NCI-H1092 treated with DMSO at 0.1 percent for 48 hours (cell line): ENCODE measurements around the gene ROR2.

Experiments used
- DNase-seq: peaks from one replicate; lab custom pipeline; 2025; lab: John Stamatoyannopoulos, UW

The ROR2 gene

DNA sequence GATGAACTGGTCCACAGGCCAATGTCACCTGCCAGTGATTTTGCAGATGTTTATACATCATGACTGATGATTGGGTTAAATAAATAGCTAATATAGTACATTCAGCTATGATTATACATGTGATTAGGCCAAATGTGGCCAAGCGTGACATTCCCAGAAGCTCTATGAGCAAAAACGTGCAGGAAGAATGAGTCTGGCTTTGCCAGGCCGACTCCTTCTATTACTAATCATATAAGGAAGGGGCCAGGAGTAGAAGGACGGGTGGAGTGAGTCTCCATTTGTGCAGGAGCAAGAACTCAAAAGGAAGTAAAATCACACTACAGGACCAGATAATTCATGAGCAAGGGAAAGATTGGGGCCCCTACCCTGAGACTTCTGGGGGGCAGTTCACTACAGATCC is 178.2 kb downstream of the ROR2 start:
- no peak for DNase-seq

DNA sequence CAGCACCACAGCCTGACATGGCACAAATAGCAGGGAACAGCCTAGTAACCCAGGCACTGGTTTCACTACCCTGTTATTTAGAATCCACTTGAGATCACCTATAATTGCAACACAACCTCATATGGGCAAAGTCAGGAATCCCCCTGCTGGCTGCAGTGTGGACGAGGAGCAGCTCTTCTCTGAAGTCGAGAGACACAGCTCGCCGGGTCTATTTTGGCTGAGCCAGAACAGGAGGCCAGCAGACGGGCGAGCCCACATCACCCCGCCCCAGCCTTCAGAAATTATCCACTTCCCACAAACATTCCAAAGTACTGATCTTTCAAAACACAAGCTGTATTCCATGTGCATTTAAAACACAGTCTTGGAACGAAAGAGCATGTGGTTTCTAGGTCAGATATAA is 179.0 kb downstream of the ROR2 start:
- DNase-seq = no peak

DNA sequence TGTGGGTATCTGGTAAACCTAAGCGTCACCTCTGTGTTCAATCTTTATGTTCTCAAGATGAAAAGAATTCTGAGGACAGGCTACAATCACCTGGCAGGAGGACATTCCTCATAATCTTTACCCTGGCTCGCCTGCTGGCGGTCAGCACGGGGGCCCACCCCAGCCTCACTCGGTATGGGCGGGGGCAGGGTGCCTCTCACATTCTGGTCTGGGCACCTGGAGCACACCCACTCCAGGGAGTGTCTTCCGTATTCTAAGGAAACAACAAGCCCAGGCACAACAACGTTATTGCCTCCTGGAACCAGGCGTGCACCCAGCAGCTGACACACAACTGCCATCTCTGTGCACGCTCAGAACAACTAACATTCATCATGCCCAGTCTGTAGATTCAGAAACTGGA is 179.8 kb downstream of the ROR2 start:
- DNase-seq = no peak

GRCh38 chr9:91768977-91769916 is 180.8 kb downstream of the ROR2 start:
- no peak for DNase-seq

DNA sequence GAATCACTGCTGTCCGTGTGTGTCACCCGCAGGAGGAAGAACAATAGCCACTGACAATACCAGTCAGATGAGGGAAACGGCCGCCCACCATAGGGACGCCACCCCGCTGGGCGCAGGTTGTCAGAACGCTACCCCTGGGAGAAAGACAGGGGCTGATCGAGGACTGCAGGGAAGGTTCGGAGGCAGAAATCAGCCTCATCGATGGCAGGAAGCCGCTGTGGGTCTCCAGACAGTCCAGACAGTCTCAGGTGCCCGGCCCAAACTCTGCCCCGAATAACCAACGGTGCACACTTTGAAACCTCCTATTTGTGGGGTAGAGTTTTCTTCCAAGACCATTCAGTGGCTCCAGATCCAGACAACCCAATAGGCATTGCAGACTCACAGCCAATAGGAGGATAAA is 181.5 kb downstream of the ROR2 start:
- DNase-seq = no peak

DNA sequence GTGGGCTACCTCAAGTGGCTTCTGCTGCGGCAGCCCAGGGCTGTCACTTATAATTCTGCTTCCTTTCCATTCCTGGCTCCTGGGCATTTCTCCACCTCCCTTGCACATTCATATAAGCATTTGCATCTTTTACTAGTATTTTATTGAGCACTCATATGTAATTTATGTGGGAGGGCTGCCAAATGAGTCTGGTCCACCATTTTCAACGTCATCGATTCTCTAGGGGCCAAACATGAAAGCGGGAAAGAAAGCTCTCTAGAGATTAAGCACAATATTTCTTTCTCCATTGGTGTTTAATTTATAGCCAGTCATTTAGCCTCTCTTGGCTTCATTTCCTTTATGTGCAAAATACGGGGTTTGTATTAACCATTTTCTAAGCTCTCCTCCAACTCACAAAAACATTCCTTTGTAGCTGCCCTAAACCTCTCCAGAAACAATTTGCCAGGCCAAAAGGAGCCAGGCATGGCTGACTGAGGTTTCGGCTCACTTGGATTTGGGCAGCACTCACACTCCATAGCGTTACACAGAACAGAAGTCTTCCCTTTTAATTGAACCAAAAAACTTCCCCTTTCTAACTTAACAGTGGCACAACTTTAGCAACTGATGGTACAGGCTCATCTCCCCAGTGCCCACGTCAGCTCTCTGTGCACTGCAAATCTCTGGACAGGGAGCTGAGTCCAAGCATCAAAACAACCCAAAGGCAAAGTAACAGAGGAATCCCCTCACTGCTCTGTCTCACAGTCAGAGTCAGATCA is 183.5 kb downstream of the ROR2 start:
- peak; percentile 69 for DNase-seq

DNA sequence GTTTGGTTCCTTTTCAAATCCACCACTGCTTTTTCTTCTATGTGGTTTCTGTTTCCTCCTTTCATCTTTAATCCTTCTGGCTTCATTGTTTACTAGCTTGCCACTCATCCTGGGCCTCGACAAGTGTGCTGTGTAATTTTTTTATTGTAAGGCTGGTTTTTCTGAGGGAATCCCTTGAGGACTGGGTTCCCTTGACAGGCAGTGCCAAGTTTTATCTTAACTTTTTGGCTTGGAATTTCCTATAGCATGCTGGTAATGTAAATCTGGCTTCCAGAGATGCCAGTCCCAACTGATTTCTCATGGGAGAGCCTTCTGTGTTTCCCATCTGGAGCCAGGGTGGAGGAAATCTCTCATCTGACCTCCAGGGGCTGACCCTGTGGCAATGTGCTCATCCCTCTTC is 184.7 kb downstream of the ROR2 start:
- no peak for DNase-seq

DNA sequence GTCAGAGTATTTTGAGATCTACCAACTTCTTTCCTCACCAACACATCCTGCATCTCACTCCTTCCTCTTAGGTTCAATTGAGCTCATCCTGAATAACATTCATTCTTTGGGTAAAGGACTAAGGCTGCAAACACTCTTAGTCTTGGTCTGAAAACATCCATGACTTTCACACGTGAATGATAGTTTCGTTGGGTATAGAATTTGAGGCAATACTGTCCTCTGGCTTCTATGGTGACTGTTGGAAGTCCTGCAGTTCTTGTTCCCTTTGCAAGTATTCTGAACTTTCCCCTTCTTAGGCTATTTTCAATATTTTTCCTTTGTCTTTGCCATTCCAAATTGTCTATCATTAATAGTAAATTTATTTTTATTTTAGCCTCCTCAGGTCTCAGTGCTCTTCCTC is 185.4 kb downstream of the ROR2 start:
- DNase-seq = no peak

- DNase-seq = no peak
These were observed 188.7 kb downstream of the ROR2 start for GRCh38 chr9:91761362-91761761.

GRCh38 chr9:91760906-91761305 is 189.1 kb downstream of the ROR2 start:
- no peak for DNase-seq

DNA sequence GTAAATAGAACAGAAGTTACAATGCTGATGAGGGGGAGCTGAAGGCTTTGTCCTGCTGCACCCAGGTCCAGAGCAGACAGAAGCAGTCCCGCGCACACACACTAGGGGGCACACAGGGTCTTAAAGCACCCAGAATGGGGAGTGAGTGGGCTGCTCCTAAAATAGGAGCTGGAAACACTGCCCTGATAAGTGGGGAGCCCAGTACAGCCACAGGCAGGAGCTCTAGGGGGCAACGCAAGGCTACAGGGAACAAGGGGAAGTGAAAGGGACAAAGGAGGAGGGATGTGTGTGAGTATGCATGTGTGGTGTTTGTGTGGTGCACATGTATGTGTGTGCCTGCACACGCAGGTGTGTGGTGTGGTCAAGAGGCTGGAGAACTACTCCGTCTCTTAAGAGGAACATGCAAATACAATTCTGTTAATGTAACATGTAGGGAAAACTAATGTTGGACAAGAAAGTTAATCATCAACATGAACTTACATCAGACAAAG is 191.5 kb downstream of the ROR2 start:
- peak; percentile 41 for DNase-seq

DNA sequence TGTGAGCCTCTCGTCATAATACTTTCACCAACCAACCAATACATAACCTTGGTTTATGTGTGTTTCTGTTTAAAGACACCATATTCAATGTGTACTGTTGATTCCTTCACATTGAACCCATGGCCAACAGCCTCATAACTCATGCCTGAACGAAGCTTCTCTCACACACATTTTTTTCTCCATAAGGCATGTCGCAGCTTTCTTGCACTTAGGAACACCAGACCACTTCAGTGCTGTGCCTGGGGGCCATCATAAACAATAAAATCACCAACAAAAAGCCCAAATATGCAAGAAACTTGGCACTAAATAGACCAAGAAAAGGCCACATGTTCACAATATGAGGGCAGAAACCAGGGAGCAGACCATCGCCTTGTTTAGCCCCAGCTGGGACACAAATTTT is 192.2 kb downstream of the ROR2 start:
- no peak for DNase-seq

DNA sequence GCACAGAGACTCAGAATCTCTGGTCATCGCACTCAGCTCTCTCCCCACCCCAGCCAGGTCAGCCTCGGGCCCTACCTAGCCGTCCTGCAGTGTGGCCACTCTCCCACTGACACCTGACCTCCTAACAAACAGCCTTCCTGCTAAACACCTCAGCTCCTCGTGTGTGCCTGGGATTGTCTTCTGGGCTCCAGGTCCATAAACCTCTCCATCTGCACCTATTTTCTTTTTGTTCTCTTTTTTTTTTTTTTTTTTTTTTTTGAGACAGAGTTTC is 193.6 kb downstream of the ROR2 start:
- no peak for DNase-seq

- DNase-seq = no peak
These were observed 194.1 kb downstream of the ROR2 start for GRCh38 chr9:91755761-91756509.

DNA sequence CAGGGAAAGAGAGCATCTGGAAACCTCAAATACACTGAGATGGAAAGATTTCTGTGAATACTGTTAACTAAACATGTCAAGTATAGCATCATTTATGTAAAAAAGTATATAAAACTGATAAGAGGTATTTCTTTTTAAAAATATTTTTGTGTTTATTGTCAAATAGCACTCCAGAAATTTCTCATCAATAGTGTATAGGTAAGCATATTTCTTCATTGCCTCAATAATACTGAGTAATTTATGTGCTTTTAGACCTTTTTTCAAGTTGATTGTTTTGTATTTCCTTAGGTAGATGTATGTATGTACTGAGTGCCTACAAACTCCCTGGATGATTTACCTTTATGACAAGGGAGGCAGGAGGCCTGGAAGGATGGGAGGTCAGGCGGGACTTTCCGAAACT is 196.3 kb downstream of the ROR2 start:
- no peak for DNase-seq

DNA sequence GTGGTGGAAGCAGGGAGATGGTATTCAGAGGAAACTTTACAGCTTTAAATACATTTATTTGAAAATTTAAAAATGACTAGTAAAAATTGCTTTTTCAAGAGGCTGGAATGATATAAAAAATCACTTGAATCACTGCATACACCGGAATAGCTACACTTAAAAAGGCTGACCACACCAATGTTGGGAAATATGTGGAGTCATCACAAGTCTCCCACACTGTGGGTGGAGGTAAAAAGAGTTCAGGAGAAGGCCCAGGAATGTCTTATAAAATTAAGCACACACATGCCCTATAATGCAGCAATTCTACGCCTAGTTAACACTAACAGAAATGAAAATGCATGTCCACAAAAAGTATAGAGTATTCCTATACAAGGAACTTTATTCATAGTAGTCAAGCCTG is 198.1 kb downstream of the ROR2 start:
- DNase-seq = no peak

DNA sequence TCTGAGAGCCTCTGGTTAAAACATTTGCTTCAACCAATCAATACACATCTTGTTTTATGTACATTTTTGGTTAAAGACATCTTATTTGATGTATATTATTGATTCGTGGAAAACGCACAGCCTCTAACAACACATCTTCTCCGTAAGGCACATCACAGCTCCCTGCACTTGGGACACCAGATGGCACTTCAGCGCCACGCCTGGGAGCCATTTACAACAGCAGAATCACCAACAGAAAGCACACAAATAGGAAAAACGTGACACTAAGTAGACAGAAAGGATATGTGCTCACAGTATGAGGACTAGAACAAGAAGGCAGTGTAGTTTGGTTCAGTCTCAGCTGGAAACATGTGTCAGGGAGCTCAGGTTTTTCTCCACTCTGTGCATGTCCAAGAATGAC is 199.7 kb downstream of the ROR2 start:
- DNase-seq = no peak

DNA sequence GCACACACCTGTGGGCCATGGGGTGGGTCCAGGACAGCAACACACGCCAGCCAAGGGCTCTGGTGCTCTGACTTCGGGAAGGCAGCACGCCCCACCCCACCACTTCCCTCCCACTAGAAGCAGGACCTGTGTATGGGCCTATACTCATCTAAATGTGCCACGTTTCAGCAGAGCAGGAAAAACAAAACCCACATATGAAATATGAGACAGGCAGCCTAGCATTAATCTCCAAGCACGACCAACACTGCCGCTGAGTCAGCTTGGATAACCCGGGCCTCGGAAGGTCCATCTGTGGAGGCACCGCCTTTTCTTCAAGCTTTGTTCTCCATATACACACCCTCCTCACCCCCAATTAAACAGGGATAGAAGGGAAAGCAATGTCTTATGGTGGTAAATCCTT is 203.1 kb downstream of the ROR2 start:
- DNase-seq = no peak

GRCh38 chr9:91746357-91746756 is 203.7 kb downstream of the ROR2 start:
- DNase-seq = no peak

DNA sequence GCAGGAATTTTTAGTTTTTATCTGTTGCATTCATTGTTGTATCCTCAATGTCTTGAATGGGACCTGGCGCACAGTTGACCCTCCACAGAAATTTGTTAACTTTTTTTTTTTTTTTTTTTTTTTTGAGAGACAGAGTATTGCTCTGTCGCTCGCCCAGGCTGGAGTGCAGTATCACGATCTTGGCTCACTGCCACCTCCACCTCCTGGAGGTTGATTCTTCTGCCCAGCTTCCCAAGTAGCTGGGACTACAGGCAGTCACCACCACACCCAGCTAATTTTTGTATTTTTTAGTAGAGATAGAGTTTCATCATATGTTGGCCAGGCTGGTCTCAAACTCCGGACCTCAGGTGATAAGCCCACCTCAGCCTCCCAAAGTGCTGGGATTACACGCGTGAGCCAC is 205.9 kb downstream of the ROR2 start:
- no peak for DNase-seq

GRCh38 chr9:91741522-91741921 is 208.5 kb downstream of the ROR2 start:
- DNase-seq = no peak

DNA sequence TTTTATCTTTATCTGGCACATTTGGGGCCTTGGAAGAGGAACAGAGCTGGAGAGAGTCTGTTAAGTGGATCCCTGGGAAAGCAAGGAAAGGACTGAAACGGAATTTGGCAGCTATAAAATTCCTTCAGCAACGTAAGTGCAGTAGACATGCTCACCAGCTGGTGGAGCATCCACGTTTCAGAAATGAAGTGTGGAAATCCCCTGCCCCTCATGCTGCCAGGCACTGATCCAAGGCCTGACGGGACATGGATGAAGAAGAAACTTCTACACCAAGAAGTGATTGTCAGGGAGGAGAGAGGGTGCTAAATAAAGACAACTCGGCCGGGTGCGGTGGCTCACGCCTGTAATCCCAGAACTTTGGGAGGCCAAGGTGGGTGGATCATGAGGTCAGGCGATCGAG is 209.3 kb downstream of the ROR2 start:
- no peak for DNase-seq
